B cell (primary cell): ENCODE data around the gene ESRRA. TPM values are rescaled to one million over a fixed set of nuclear protein-coding genes. Genes with fewer than 3 reads are reported as not detected.

ENCODE experiments used
- ATAC-seq: fragments of 200-7000 bp; cut with Tn5 transposase; one replicate; pipeline ENCODE4 v1.10.0; 2021; ENCODE audit warnings: low read depth, mild to moderate bottlenecking, moderate number of reproducible peaks, moderate library complexity
- CTCF ChIA-PET: fragments of 350-600 bp; sonication (Branson Sonifier 250); formaldehyde crosslinking; loops from one replicate; lab custom pipeline; 2021; ENCODE audit warnings: antibody characterized with exemption, inconsistent platforms; lab: Charles Lee
- POLR2A ChIA-PET: fragments of 350-600 bp; sonication (Branson Sonifier 250); formaldehyde crosslinking; loops from one replicate; lab custom pipeline; 2021; ENCODE audit warnings: antibody characterized with exemption; lab: Charles Lee
- DNase-seq: peaks from one replicate; pipeline ENCODE4 v3.0.0; 2013
- H2AFZ ChIP-seq: 2 replicates; pipeline ENCODE4 v1.6.1; 2012; ENCODE audit warnings: mild to moderate bottlenecking, low read depth, low read length; ENCODE audit not compliant: insufficient read depth, poor library complexity, severe bottlenecking
- H3K27ac ChIP-seq, 2 donors: 1 replicate in 1 of 2; 2 replicates in 1 of 2; pipeline ENCODE4 v1.5.1; 2012 to 2013; ENCODE audit warnings: low read length in 2 of 2, mild to moderate bottlenecking in 2 of 2, moderate library complexity in 1 of 2
- H3K27me3 ChIP-seq, 4 experiments: fragments of 200-600 bp in 1 of 4; sonication (generic) in 1 of 4; replicated peaks in 1 of 4; 1 replicate in 2 of 4; 2 replicates in 2 of 4; pipeline versions ENCODE4 v1.6.1 to v1.7.0; 2013 to 2016; ENCODE audit warnings: low read length in 3 of 4, mild to moderate bottlenecking in 2 of 4, mixed read lengths in 1 of 4, moderate library complexity in 1 of 4; ENCODE audit not compliant: insufficient read depth in 4 of 4, control insufficient read depth in 3 of 4; ENCODE audit errors: control extremely low read depth in 1 of 4
- H3K36me3 ChIP-seq, 2 experiments: replicated peaks in 1 of 2; 1 replicate in 1 of 2; 2 replicates in 1 of 2; pipeline versions ENCODE4 v1.6.1 to v1.7.1; 2013; ENCODE audit warnings: low read length in 1 of 2; ENCODE audit not compliant: insufficient read depth in 2 of 2, control insufficient read depth in 1 of 2; ENCODE audit errors: control extremely low read depth in 1 of 2, extremely low read depth in 1 of 2
- H3K4me1 ChIP-seq, 2 donors: fragments of 200-600 bp in 1 of 2; sonication (generic) in 1 of 2; 1 replicate in 1 of 2; 2 replicates in 1 of 2; pipeline versions ENCODE4 v1.5.1 to v1.6.1; 2013 to 2017; ENCODE audit warnings: low read length in 2 of 2; ENCODE audit not compliant: control insufficient read depth in 2 of 2, insufficient read depth in 2 of 2
- H3K4me2 ChIP-seq: replicated peaks from 2 replicates; pipeline ENCODE3; 2012; ENCODE audit warnings: mild to moderate bottlenecking, low read depth, low read length; ENCODE audit not compliant: poor library complexity, severe bottlenecking
- H3K4me3 ChIP-seq, 5 experiments: fragments of 200-600 bp in 1 of 5; sonication (generic) in 1 of 5; 1 replicate in 3 of 5; 2 replicates in 2 of 5; pipeline versions ENCODE4 v1.5.1 to v1.7.0; 2011 to 2016; ENCODE audit warnings: low read length in 4 of 5, mild to moderate bottlenecking in 4 of 5, low read depth in 2 of 5, control low read depth in 1 of 5, moderate library complexity in 1 of 5; ENCODE audit not compliant: insufficient read depth in 1 of 5; ENCODE audit errors: control extremely low read depth in 1 of 5, extremely low read depth in 1 of 5
- H3K79me2 ChIP-seq: fragments of 200-600 bp; sonication (generic); one replicate; pipeline ENCODE4 v1.6.0; 2016; ENCODE audit warnings: low read length; ENCODE audit not compliant: control insufficient read depth, insufficient read depth
- H3K9ac ChIP-seq: fragments of 200-600 bp; sonication (generic); 2 replicates; pipeline ENCODE4 v1.6.1; 2017; ENCODE audit warnings: mild to moderate bottlenecking, low read length, moderate library complexity
- H3K9me3 ChIP-seq, 3 donors: one replicate each; pipeline versions ENCODE4 v1.6.1 to v1.7.1; 2013; ENCODE audit warnings: low read length in 2 of 3; ENCODE audit not compliant: control insufficient read depth in 2 of 3, insufficient read depth in 1 of 3; ENCODE audit errors: control extremely low read depth in 1 of 3
- H4K20me1 ChIP-seq: 2 replicates; pipeline ENCODE4 v1.6.0; 2012; ENCODE audit warnings: mild to moderate bottlenecking, low read length; ENCODE audit not compliant: insufficient read depth, control insufficient read depth, poor library complexity, severe bottlenecking
- H3K27ac Mint-ChIP-seq: one replicate; pipeline ENCODE4 v1.8.0; 2021; ENCODE audit warnings: mixed read lengths
- H3K27me3 Mint-ChIP-seq: one replicate; pipeline ENCODE4 v1.8.0; 2021; ENCODE audit warnings: mixed read lengths
- H3K4me1 Mint-ChIP-seq: one replicate; pipeline ENCODE4 v1.8.0; 2021; ENCODE audit warnings: mixed read lengths
- H3K4me3 Mint-ChIP-seq: one replicate; pipeline ENCODE4 v1.8.0; 2021; ENCODE audit warnings: mixed read lengths
- H3K9me3 Mint-ChIP-seq: one replicate; pipeline ENCODE4 v1.8.0; 2022; ENCODE audit warnings: mixed read lengths; ENCODE audit not compliant: insufficient read depth
- EZH2 ChIP-seq: IDR thresholded peaks from 2 replicates; pipeline ENCODE4 v1.6.1; 2012; ENCODE audit warnings: borderline replicate concordance, low read depth, mild to moderate bottlenecking, moderate library complexity, low read length; ENCODE audit not compliant: insufficient read depth, poor library complexity, severe bottlenecking
- WGBS: methylation state at CpG from one replicate; pipeline ENCODE4 v1.1.5; 2013; ENCODE audit warnings: missing lambda C conversion rate; ENCODE audit not compliant: insufficient coverage; 5-methylcytosine and 5-hydroxymethylcytosine counted together
- intact Hi-C: fragments of 100-400 bp; cut with micrococcal nuclease; formaldehyde crosslinking; loops from one replicate; pipeline ENCODE4 v1.10.0; 2022
- polyA plus RNA-seq: library from polyadenylated mRNA; depleted of rRNA; stranded (reverse); fragments of >200 nt; gene quantifications from 2 replicates; pipeline ENCODE4 v1.2.3, GENCODE V29; 2012
- total RNA-seq, 2 donors: library from RNA; stranded (reverse); fragments of 120-200 nt in 1 of 2; gene quantifications; 1 replicate in 1 of 2; 2 replicates in 1 of 2; pipeline versions ENCODE4 v1.2.3 to v1.2.4, GENCODE V29; 2013 to 2022
- TF ChIP-seq, protein P1 (sequence below): fragments of 200-600 bp; IDR thresholded peaks from one replicate; pipeline ENCODE4 v1.8.0; 2022; ENCODE audit warnings: antibody characterized with exemption, mild to moderate bottlenecking

Gene ESRRA
- total and polyA plus RNA-seq, 2 donors (not counting 1 experiment from before 2014, with no cell fraction given) = 16.3 to 39.6 TPM

- ATAC-seq (no peak), DNase-seq (no peak)
- intact Hi-C loops = no loop called here
- Histone ChIP-seq H3K27me3 (peaks cover 0 to 98% (median 68%) of the 10 kb centered on the region in 4 experiments), H3K4me2 (no peak overlapping the region), H3K4me3 (no peak overlapping the region), H3K36me3 (no peaks in the 10 kb centered on the region), H3K79me2 (no peaks in the 10 kb centered on the region), H3K4me1 (peaks cover 33 to 49% of the 10 kb centered on the region in 2 donors), H3K9me3 (peaks cover 0 to 35% (median 0%) of the 10 kb centered on the region in 3 donors), H3K9ac (no peak overlapping the region), H3K27ac (no peak overlapping the region), H4K20me1 (peaks cover 25% of the 10 kb centered on the region), H2AFZ (no peak overlapping the region)
- Mint-ChIP-seq H3K27me3 (peaks cover 61% of the 10 kb centered on the region), H3K4me3 (no peak overlapping the region), H3K4me1 (peaks cover 27% of the 10 kb centered on the region), H3K27ac (no peak overlapping the region), H3K9me3 (no peaks in the 10 kb centered on the region)
- ChIA-PET POLR2A (interaction anchor here (0.6 kb wide), 1 partner anchor 434 kb away, joined by 6 read pairs; no protein-coding TSS in a partner anchor), CTCF (interaction anchor here (1.7 kb wide), 1 partner anchor 92 kb away, joined by 5 read pairs; no protein-coding TSS in a partner anchor)
- WGBS = 11% methylated on average over 28 of the region's 34 CpGs
- no peak for TF ChIP-seq EZH2
- TF ChIP-seq, protein P1, sequence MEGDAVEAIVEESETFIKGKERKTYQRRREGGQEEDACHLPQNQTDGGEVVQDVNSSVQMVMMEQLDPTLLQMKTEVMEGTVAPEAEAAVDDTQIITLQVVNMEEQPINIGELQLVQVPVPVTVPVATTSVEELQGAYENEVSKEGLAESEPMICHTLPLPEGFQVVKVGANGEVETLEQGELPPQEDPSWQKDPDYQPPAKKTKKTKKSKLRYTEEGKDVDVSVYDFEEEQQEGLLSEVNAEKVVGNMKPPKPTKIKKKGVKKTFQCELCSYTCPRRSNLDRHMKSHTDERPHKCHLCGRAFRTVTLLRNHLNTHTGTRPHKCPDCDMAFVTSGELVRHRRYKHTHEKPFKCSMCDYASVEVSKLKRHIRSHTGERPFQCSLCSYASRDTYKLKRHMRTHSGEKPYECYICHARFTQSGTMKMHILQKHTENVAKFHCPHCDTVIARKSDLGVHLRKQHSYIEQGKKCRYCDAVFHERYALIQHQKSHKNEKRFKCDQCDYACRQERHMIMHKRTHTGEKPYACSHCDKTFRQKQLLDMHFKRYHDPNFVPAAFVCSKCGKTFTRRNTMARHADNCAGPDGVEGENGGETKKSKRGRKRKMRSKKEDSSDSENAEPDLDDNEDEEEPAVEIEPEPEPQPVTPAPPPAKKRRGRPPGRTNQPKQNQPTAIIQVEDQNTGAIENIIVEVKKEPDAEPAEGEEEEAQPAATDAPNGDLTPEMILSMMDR = no peak
Observed at GRCh38 chr11:64296830-64297698, 8.3 kb upstream of the ESRRA start.
